Activated CD8-positive, alpha-beta T cell treated with anti-CD3 and anti-CD28 coated beads for 36 hours (primary cell): Measurements from ENCODE around the gene ATE1. TPM values are rescaled to one million over a fixed set of nuclear protein-coding genes. Genes with fewer than 3 reads are reported as not detected.
A peak's percentile ranks its signal among the peaks of the same experiment; 100 is the strongest.

Source experiments
- ATAC-seq: fragments of 200-7000 bp; cut with Tn5 transposase; one replicate; pipeline ENCODE4 v1.10.0; 2021; ENCODE audit warnings: mild to moderate bottlenecking, moderate library complexity
- CTCF ChIA-PET: fragments of 350-600 bp; sonication (Branson Sonifier 250); formaldehyde crosslinking; loops from one replicate; lab custom pipeline; 2021; ENCODE audit warnings: antibody characterized with exemption; lab: Charles Lee
- POLR2A ChIA-PET: fragments of 350-600 bp; sonication (Branson Sonifier 250); formaldehyde crosslinking; loops from one replicate; lab custom pipeline; 2021; ENCODE audit warnings: antibody characterized with exemption; lab: Charles Lee
- DNase-seq: peaks from one replicate; pipeline ENCODE4 v3.0.0-alpha.2; 2020
- H3K27ac Mint-ChIP-seq: one replicate; pipeline ENCODE4 v1.8.0; 2021; ENCODE audit warnings: mild to moderate bottlenecking, mixed read lengths
- H3K27me3 Mint-ChIP-seq: one replicate; pipeline ENCODE4 v1.8.0; 2021; ENCODE audit warnings: mixed read lengths
- H3K36me3 Mint-ChIP-seq: one replicate; pipeline ENCODE4 v1.8.0; 2021; ENCODE audit warnings: low read depth, mixed read lengths
- H3K4me1 Mint-ChIP-seq: one replicate; pipeline ENCODE4 v1.8.0; 2021; ENCODE audit warnings: low read depth, mixed read lengths
- H3K4me3 Mint-ChIP-seq: one replicate; pipeline ENCODE4 v1.8.0; 2021; ENCODE audit warnings: mild to moderate bottlenecking, moderate library complexity, mixed read lengths
- H3K9me3 Mint-ChIP-seq: one replicate; pipeline ENCODE4 v1.8.0; 2021; ENCODE audit warnings: mixed read lengths
- intact Hi-C: fragments of 100-400 bp; cut with micrococcal nuclease; formaldehyde crosslinking; loops from one replicate; pipeline ENCODE4 v1.10.0; 2022
- total RNA-seq, 2 experiments: library from RNA; stranded (reverse); gene quantifications; one replicate each; pipeline ENCODE4 v1.2.3, GENCODE V29; 2021
- TF ChIP-seq, protein P1 (sequence below): fragments of 200-600 bp; IDR thresholded peaks from one replicate; pipeline ENCODE4 v1.8.0; 2022; ENCODE audit warnings: antibody characterized with exemption, mild to moderate bottlenecking

The ATE1 gene
- total RNA-seq, 2 experiments from 2014 or later = 18.0 to 19.2 TPM

DNA sequence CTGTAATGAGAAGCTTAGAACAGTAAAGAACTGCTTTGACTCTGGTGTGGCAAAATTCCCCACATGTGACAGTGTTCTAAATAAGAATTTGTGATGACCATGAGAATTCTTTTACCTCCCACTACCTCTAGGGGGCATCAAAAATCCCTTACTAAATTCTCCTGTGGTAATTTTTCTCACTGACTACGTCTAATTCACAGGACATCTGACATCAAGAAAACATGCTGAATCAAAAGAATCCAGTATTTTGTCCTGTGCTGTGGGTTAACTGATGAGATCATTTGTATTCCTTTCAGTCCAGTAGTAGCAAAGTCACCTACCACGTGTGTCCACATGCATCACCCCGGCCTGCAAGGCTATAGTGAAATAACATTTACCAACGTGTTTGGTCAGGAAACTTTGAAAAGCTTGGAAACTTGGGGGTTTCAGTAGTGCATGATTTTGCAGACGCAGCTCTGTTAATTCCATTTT is 103.8 kb downstream of the ATE1 start:
- Mint-ChIP-seq H3K9me3 (no peaks in the 10 kb centered on the region), H3K4me1 (peaks cover 2% of the 10 kb centered on the region), H3K27ac (no peak overlapping the region), H3K27me3 (no peaks in the 10 kb centered on the region), H3K36me3 (peaks cover 20% of the 10 kb centered on the region), H3K4me3 (no peak overlapping the region)
- CTCF ChIA-PET = interaction anchor here (0.6 to 3.4 kb wide), 24 partner anchors 8 to 606 kb away, joined by 3 to 34 read pairs (median 4); no protein-coding TSS in a partner anchor
- TF ChIP-seq, protein P1, sequence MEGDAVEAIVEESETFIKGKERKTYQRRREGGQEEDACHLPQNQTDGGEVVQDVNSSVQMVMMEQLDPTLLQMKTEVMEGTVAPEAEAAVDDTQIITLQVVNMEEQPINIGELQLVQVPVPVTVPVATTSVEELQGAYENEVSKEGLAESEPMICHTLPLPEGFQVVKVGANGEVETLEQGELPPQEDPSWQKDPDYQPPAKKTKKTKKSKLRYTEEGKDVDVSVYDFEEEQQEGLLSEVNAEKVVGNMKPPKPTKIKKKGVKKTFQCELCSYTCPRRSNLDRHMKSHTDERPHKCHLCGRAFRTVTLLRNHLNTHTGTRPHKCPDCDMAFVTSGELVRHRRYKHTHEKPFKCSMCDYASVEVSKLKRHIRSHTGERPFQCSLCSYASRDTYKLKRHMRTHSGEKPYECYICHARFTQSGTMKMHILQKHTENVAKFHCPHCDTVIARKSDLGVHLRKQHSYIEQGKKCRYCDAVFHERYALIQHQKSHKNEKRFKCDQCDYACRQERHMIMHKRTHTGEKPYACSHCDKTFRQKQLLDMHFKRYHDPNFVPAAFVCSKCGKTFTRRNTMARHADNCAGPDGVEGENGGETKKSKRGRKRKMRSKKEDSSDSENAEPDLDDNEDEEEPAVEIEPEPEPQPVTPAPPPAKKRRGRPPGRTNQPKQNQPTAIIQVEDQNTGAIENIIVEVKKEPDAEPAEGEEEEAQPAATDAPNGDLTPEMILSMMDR = peak; percentile 73
- intact Hi-C loops = no loop called here
- DNase-seq = peak; percentile 3
- POLR2A ChIA-PET = no interaction called here
- ATAC-seq = peak; percentile 53

GRCh38 chr10:121822724-121823123 is 105.1 kb downstream of the ATE1 start:
- H3K4me1 Mint-ChIP-seq = peaks cover 2% of the 10 kb centered on the region
- H3K4me3 Mint-ChIP-seq = no peak overlapping the region
- no peak overlapping the region for H3K27ac Mint-ChIP-seq
- ATAC-seq (no peak), DNase-seq (no peak)
- ChIA-PET CTCF (interaction anchor here (1.0 to 3.4 kb wide), 10 partner anchors 10 to 78 kb away, joined by 3 to 34 read pairs (median 6); no protein-coding TSS in a partner anchor), POLR2A (no interaction called here)
- H3K9me3 Mint-ChIP-seq = no peaks in the 10 kb centered on the region
- H3K36me3 Mint-ChIP-seq = peaks cover 7% of the 10 kb centered on the region
- TF ChIP-seq, protein P1 = no peak
- intact Hi-C loops = no loop called here
- H3K27me3 Mint-ChIP-seq = no peaks in the 10 kb centered on the region

- H3K9me3 Mint-ChIP-seq = no peaks in the 10 kb centered on the region
- H3K4me1 Mint-ChIP-seq = peaks cover 2% of the 10 kb centered on the region
- DNase-seq (no peak), ATAC-seq (no peak)
- no peaks in the 10 kb centered on the region for H3K27me3 Mint-ChIP-seq
- POLR2A ChIA-PET = no interaction called here
- CTCF ChIA-PET = interaction anchor here (1.2 to 3.4 kb wide), 6 partner anchors 10 to 79 kb away, joined by 3 to 34 read pairs (median 8); no protein-coding TSS in a partner anchor
- TF ChIP-seq, protein P1 = no peak
- no peak overlapping the region for H3K4me3 Mint-ChIP-seq
- intact Hi-C loops = no loop called here
- no peak overlapping the region for H3K27ac Mint-ChIP-seq
- H3K36me3 Mint-ChIP-seq = peaks cover 3% of the 10 kb centered on the region
Measured at GRCh38 chr10:121822180-121822579, 105.7 kb downstream of the ATE1 start.

DNA sequence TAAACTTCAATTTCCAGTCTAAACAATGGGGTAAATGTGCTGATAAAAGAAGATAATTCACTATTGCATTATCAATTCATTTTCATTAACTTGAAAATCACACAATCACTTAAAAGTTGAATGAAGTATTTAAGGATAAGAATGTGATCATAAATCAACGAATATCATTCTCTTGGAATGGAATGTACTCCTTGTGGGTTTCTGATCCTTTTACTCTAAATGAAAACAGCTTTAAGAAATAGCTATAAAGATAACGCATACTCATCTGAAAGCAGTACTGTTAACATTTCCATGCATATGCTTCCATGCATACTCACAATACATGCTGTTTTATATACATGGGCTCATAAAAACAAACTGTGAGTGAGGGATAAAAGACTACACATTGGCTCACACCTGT is 108.8 kb downstream of the ATE1 start:
- Mint-ChIP-seq H3K4me3 (no peak overlapping the region), H3K27me3 (no peaks in the 10 kb centered on the region), H3K9me3 (no peaks in the 10 kb centered on the region), H3K27ac (no peak overlapping the region), H3K4me1 (peaks cover 2% of the 10 kb centered on the region), H3K36me3 (peaks cover 3% of the 10 kb centered on the region)
- DNase-seq (no peak), ATAC-seq (no peak)
- CTCF ChIA-PET = no interaction called here
- TF ChIP-seq, protein P1 = no peak
- intact Hi-C loops = no loop called here
- POLR2A ChIA-PET = no interaction called here

- Mint-ChIP-seq H3K4me1 (no peaks in the 10 kb centered on the region), H3K27me3 (no peaks in the 10 kb centered on the region), H3K4me3 (no peak overlapping the region), H3K36me3 (peaks cover 3% of the 10 kb centered on the region), H3K9me3 (no peaks in the 10 kb centered on the region), H3K27ac (no peak overlapping the region)
- TF ChIP-seq, protein P1 = no peak
- intact Hi-C loops = no loop called here
- POLR2A ChIA-PET = no interaction called here
- DNase-seq (no peak), ATAC-seq (no peak)
- CTCF ChIA-PET = interaction anchor here (1.1 kb wide), 1 partner anchor 13 kb away, joined by 3 read pairs; no protein-coding TSS in a partner anchor
Measured at GRCh38 chr10:121818599-121818998, 109.2 kb downstream of the ATE1 start.
